ENCODE measurements around the gene ZNF500.

Gene ZNF500

DNA sequence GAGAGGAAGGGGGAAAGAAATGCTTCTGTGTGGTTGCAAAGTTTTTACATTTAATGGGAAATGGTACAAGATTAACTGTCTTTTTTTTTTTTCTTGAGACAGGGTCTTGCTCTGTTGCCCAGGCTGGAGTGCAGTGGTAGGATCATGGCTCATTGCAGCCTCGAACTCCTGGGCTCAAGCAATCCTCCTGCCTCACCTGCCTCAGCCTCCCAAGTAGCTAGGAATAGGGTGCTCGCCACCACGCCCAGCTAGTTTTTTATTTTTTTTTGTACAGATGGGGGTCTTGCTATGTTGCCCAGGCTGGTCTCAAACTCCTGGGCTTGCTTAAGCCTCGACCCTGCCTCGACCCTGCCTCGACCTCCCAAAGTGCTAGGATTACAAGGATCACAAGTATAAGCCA is 39.3 kb upstream of the ZNF500 start:
- H3F3A ChIP-seq (ENCODE audit: insufficient read depth) = peaks cover 8% of the 10 kb centered on the region
- H2AFZ ChIP-seq (ENCODE audit: low read depth, low read length, severe bottlenecking) = no peak overlapping the region
- no peaks in the 10 kb centered on the region for H3K27me3 ChIP-seq (ENCODE audit: low read length)
- no peaks in the 10 kb centered on the region for H3K9me2 ChIP-seq (replicated peaks; ENCODE audit: insufficient read depth, low read length)
- no peak overlapping the region for H3K27ac ChIP-seq (ENCODE audit: low read depth, low read length)
- no peaks in the 10 kb centered on the region for H3K9me3 ChIP-seq (ENCODE audit: insufficient read depth, low read length)
- no peaks in the 10 kb centered on the region for H4K20me1 ChIP-seq (ENCODE audit: low read depth, low read length)
- H3K4me3 ChIP-seq (ENCODE audit: insufficient read depth, low read length, poor library complexity, severe bottlenecking) = no peak overlapping the region
- peaks cover 7% of the 10 kb centered on the region; the same call in 1 of the 2 replicates for H3K36me3 ChIP-seq (ENCODE audit: low read length)
- TF ChIP-seq, protein P1, sequence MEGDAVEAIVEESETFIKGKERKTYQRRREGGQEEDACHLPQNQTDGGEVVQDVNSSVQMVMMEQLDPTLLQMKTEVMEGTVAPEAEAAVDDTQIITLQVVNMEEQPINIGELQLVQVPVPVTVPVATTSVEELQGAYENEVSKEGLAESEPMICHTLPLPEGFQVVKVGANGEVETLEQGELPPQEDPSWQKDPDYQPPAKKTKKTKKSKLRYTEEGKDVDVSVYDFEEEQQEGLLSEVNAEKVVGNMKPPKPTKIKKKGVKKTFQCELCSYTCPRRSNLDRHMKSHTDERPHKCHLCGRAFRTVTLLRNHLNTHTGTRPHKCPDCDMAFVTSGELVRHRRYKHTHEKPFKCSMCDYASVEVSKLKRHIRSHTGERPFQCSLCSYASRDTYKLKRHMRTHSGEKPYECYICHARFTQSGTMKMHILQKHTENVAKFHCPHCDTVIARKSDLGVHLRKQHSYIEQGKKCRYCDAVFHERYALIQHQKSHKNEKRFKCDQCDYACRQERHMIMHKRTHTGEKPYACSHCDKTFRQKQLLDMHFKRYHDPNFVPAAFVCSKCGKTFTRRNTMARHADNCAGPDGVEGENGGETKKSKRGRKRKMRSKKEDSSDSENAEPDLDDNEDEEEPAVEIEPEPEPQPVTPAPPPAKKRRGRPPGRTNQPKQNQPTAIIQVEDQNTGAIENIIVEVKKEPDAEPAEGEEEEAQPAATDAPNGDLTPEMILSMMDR (IDR thresholded peaks at IDR 0.05; ENCODE audit: insufficient read depth, low read length, poor library complexity, severe bottlenecking) = no peak
- no peak for TF ChIP-seq EZH2phosphoT487 (conservative IDR thresholded peaks at IDR 0.05; ENCODE audit: low read length)
- no peak overlapping the region for H3K9ac ChIP-seq (ENCODE audit: low read length)
- H3K79me2 ChIP-seq (ENCODE audit: insufficient read depth, low read length) = no peaks in the 10 kb centered on the region
- H3K4me2 ChIP-seq (ENCODE audit: low read depth, low read length, poor library complexity, severe bottlenecking) = no peak overlapping the region

DNA sequence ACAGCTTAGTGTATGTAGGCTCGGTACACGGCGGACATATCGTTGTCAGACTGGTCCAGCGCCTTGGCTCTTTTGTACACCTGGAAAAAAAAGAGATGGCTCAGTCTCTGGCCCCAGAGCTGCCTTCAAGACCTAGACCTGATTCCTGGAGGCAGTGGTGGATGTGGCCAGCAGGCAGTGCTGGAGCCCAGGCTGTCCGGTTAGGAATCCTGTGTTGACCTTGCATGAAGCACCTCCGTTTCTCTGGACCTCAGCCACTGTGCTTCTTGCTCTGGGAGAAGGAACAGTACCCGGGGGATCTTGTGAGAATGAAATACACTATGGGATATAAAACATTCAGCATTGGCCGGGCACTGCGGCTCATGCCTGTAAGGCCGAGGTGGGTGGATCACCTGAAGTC is 38.3 kb upstream of the ZNF500 start:
- Histone ChIP-seq H3K36me3 (ENCODE audit: low read length) (peaks cover 4% of the 10 kb centered on the region; the same call in 1 of the 2 replicates), H4K20me1 (ENCODE audit: low read depth, low read length) (no peaks in the 10 kb centered on the region), H3K79me2 (ENCODE audit: insufficient read depth, low read length) (no peaks in the 10 kb centered on the region), H3K9ac (ENCODE audit: low read length) (no peak overlapping the region), H2AFZ (ENCODE audit: low read depth, low read length, severe bottlenecking) (no peak overlapping the region), H3K9me3 (ENCODE audit: insufficient read depth, low read length) (no peaks in the 10 kb centered on the region), H3K27ac (ENCODE audit: low read depth, low read length) (no peak overlapping the region), H3K9me2 (replicated peaks; ENCODE audit: insufficient read depth, low read length) (no peaks in the 10 kb centered on the region), H3K4me2 (ENCODE audit: low read depth, low read length, poor library complexity, severe bottlenecking) (no peak overlapping the region), H3K4me3 (ENCODE audit: insufficient read depth, low read length, poor library complexity, severe bottlenecking) (no peak overlapping the region), H3K27me3 (ENCODE audit: low read length) (no peaks in the 10 kb centered on the region), H3F3A (ENCODE audit: insufficient read depth) (peaks cover 8% of the 10 kb centered on the region)
- TF ChIP-seq, protein P1 (IDR thresholded peaks at IDR 0.05; ENCODE audit: insufficient read depth, low read length, poor library complexity, severe bottlenecking) = no peak
- TF ChIP-seq EZH2phosphoT487 (conservative IDR thresholded peaks at IDR 0.05; ENCODE audit: low read length) = no peak

DNA sequence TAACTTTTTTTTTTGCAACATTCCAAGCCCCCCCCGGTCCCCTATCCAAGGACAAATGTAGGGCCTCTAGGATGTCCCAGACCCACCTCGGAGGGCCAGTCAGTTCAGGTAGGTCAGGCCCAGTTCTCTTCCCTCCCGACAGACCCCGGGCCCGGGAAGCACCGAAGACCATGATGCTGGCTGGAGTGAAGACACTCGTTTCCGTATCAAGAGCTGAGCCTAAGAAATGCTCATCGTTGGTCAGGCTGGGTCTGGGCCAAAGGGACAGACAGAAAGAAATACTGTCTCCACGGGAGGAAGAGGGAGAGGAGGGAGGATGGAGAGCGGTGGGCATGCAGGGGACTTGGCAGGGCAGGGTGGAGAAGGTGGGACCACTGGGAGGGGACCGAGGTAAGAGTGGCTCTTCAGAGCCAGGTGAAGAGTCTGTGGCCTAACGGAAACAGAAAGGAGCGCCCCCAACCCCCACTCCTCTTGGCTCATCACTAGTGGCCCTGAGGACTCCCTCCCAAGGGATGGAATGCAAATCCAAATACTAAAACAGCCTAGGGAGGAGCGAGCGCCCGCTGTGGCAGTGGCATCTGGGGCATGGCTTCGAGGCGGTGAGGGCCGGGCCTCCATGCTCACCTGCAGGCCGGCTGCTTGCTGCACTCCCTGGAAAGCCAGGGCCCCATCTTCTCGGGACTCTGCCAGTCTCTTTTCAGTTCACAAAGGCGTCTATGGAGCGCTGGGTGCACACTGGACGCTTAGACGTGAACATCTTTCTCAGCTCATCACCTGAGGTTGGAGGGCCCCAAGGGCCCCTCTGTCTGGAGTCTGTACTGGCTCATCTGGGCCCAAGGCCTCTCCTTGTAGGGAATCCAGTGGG is 37.2 kb upstream of the ZNF500 start:
- H3K36me3 ChIP-seq (ENCODE audit: low read length) = no peaks in the 10 kb centered on the region; the same call in 1 of the 2 replicates
- H3K27me3 ChIP-seq (ENCODE audit: low read length) = no peaks in the 10 kb centered on the region
- H3K9ac ChIP-seq (ENCODE audit: low read length) = no peak overlapping the region
- H3K9me3 ChIP-seq (ENCODE audit: insufficient read depth, low read length) = no peaks in the 10 kb centered on the region
- peaks cover 8% of the 10 kb centered on the region for H3F3A ChIP-seq (ENCODE audit: insufficient read depth)
- H3K79me2 ChIP-seq (ENCODE audit: insufficient read depth, low read length) = no peaks in the 10 kb centered on the region
- no peak overlapping the region for H3K27ac ChIP-seq (ENCODE audit: low read depth, low read length)
- H3K4me3 ChIP-seq (ENCODE audit: insufficient read depth, low read length, poor library complexity, severe bottlenecking) = no peak overlapping the region
- H3K4me2 ChIP-seq (ENCODE audit: low read depth, low read length, poor library complexity, severe bottlenecking) = no peak overlapping the region
- TF ChIP-seq, protein P1 (IDR thresholded peaks at IDR 0.05; ENCODE audit: insufficient read depth, low read length, poor library complexity, severe bottlenecking) = no peak
- no peak for TF ChIP-seq EZH2phosphoT487 (conservative IDR thresholded peaks at IDR 0.05; ENCODE audit: low read length)
- no peak overlapping the region for H2AFZ ChIP-seq (ENCODE audit: low read depth, low read length, severe bottlenecking)
- no peaks in the 10 kb centered on the region for H3K9me2 ChIP-seq (replicated peaks; ENCODE audit: insufficient read depth, low read length)
- H4K20me1 ChIP-seq (ENCODE audit: low read depth, low read length) = no peaks in the 10 kb centered on the region

Data from SU-DHL-6 (cell line).